HG03558 (cell line): ENCODE data around the gene PKN1.
A peak's percentile ranks its signal among the peaks of the same experiment; 100 is the strongest.

Experiments used
- ATAC-seq: cut with Tn5 transposase; IDR thresholded peaks from one replicate; pipeline ENCODE4 v1.9.1; 2021; ENCODE audit warnings: moderate number of reproducible peaks; ENCODE audit not compliant: unreplicated experiment; ENCODE audit errors: extremely low read depth

The PKN1 gene

GRCh38 chr19:14405758-14406644 is 27.1 kb upstream of the PKN1 start:
- no peak for ATAC-seq

- no peak for ATAC-seq
Measured at GRCh38 chr19:14406645-14407401, 26.3 kb upstream of the PKN1 start.

GRCh38 chr19:14407605-14408484 is 25.3 kb upstream of the PKN1 start:
- ATAC-seq = no peak

GRCh38 chr19:14408491-14409145 is 24.5 kb upstream of the PKN1 start:
- no peak for ATAC-seq

- ATAC-seq = no peak
Measured at GRCh38 chr19:14409146-14410023, 23.7 kb upstream of the PKN1 start.

GRCh38 chr19:14410091-14411051 is 22.7 kb upstream of the PKN1 start:
- no peak for ATAC-seq

- no peak for ATAC-seq
Measured at GRCh38 chr19:14411161-14411937, 21.8 kb upstream of the PKN1 start.

GRCh38 chr19:14411938-14412245 is 21.2 kb upstream of the PKN1 start:
- ATAC-seq = no peak

- no peak for ATAC-seq
Measured at GRCh38 chr19:14412324-14412995, 20.6 kb upstream of the PKN1 start.

- no peak for ATAC-seq
Measured at GRCh38 chr19:14412996-14413692, 20.0 kb upstream of the PKN1 start.

GRCh38 chr19:14413693-14414181 is 19.4 kb upstream of the PKN1 start:
- no peak for ATAC-seq

GRCh38 chr19:14414926-14415690 is 18.0 kb upstream of the PKN1 start:
- no peak for ATAC-seq

GRCh38 chr19:14416817-14417231 is 16.3 kb upstream of the PKN1 start:
- no peak for ATAC-seq

- no peak for ATAC-seq
Measured at GRCh38 chr19:14418856-14419105, 14.3 kb upstream of the PKN1 start.

GRCh38 chr19:14419106-14419813 is 13.8 kb upstream of the PKN1 start, which contains the start of gene DDX39A:
Gene DDX39A, minus strand, starts transcription at chr19:14419341. Its CDS starts 6,121 bp downstream, at chr19:14413220.
- peak; percentile 82 for ATAC-seq
